HG03196 (cell line): ENCODE measurements around the gene YIPF3.
"Not testable (repeated sequence)": the region's sequence is repeated elsewhere in the genome, so short reads cannot be mapped to it uniquely, and the experiment has no call there.

Experiments used
- ATAC-seq: cut with Tn5 transposase; IDR thresholded peaks from one replicate; pipeline ENCODE4 v1.9.1; 2021; ENCODE audit not compliant: unreplicated experiment

The YIPF3 gene

GRCh38 chr6:43509984-43510826, 6.5 kb downstream of the YIPF3 start, which contains the start of gene LRRC73:
Gene LRRC73 (minus strand): TSS chr6:43510346. CDS start chr6:43509785, 561 bp downstream.
- ATAC-seq: no peak

DNA sequence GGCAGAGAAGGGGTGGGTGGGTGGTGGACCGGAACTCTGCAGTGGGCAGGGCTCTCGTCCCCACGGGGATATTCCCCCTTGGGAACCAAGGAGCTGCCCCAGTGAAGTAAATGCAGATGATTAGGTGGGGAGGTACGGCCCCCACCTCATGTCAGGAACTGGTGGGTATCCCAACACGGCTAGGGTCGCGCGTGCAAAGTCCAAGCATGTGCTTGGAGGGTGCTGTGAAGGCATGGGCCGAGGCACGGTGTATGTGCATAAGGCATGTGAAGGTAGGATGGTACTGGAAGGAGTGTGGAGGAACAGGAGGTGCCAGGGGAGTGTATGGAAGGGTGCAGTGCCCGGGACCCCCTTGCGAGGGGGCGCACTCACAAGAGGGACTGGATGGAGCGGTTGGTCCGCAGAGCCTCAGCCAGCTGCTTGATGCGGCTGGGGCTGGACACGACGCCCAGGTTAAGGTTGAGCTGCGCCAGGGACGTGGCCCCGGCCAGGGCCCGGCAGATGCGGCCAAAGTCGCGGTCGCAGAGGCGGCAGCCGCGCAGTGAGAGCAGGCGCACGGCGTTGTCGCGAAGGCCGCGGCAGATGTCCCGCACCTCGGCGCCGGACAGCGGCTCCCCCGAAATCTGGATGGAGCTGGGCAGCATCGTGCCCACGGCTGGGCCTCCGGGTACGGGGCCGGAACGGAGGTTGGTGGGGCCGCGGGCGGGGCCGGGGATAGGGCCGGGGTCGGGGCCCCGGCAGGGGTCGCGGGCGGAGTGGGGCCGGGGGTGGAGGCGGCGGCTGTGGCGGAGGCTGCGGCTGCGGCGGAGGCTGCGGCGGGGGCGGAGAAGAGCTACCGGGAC, 7.4 kb downstream of the YIPF3 start:
- ATAC-seq: no peak

DNA sequence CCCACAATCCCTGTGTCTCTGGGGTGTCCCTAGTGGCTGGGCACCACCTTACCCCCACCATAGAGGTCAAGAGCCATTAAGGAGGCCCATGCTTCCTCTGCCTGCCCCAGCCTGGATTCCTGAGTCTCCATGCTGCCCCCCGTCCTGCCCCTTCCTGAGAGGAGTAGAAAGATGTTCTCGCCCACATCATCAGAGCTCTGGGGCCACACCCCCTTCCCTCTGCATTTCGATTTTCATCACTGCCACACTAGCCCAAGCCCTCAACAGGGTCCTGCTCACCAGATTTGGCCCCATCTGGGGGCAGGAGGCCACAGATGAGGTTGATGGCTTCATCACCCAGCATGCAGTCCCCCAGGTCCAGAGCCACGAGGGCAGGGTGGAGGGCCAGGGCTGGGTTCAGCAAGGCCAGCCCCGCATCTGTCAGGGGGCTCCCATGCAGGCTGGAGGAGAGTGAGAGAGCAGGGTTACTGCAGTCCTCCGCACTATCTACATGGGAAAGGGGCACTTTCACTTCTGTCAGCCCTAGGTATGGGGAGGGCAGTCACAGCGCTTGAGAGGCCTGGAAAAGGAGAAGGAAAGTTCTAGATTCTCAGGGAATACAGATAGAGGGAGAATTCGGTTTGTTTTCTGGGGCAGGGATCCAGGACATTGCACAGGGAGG, 8.1 kb downstream of the YIPF3 start:
- ATAC-seq: no peak

DNA sequence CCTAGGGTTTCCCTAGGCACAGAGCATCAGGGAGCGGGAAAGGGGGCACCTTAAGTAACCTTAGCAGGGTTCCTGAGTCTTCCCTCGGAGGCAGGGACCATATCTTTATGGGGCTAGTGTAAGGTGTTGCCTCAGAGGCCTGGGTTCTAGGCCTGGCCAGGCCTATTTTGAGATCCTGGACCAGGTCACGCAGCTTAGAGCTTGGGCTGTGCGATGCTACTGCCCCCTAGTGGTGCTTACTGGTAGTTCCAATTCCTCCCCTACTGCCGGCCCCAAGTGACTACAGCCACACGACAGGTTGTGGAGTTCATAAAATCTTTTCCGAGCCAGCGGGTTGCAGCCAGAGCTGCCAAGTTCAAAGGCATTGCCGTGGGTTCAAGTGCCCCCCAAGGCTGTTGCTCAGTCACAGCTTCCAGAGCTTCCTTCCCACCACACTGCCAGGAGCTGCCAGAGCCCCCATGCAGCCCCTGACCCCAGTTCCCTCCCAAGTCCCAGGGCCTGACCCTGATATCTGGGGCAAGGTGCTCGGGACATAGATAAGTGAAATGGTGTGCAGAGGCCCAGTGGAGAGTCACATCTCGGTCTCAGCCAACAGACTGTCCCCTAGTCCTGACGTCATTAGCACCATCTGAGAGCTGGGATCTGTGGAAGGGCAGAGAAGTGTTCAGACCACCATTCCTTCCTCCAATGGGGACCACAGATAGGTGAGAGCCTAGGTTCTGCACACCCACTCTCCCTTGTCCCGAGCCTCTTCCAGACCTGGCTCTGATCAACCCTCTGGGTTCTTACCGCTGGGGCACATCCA, 9.9 kb downstream of the YIPF3 start:
- ATAC-seq: no peak

GRCh38 chr6:43506171-43506570, 10.6 kb downstream of the YIPF3 start:
- ATAC-seq: no peak

DNA sequence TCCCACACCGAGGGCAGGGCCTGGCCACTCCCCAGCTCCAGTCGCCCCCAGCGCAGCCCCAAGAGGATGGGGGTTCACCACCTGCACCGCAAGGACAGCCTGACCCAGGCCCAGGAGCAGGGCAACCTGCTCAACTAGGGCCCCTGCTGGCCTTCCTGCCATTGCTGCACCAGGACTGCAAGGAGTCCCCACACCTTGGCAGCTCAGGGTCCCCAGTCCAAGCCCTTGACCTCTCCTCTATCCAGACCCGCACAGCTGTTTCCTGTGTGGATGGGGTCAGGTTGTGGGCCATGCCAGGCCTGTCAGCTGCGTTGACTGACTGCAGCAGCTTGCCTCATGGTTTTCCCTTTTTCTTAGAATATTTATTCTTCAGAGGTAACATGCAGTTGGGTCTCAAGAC, 11.0 kb downstream of the YIPF3 start:
- ATAC-seq: no peak

DNA sequence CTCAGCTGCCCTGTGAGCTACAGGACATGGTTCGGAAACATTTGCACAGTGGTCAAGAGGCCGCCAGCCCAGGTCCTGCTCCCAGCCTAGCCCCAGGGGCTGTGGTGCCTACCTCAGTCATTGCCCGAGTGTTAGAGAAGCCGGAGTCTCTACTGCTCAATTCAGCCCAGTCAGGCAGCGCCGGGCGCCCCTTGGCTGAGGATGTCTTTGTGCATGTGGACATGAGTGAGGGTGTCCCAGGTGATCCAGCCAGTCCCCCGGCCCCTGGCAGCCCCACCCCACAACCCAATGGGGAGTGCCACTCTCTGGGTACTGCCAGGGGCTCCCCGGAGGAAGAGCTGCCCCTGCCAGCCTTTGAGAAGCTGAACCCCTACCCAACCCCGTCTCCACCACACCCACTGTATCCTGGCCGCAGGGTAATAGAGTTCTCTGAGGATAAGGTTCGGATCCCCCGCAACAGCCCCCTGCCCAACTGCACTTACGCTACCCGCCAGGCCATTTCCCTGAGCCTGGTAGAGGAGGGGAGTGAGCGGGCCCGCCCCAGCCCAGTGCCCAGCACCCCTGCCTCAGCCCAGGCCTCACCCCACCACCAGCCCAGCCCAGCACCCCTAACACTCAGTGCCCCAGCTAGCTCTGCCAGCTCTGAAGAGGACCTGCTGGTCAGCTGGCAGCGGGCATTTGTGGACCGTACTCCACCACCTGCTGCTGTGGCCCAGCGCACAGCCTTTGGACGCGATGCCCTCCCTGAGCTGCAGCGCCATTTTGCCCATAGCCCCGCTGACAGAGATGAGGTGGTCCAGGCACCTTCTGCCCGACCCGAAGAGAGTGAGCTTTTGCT, 11.8 kb downstream of the YIPF3 start:
- ATAC-seq: no peak

GRCh38 chr6:43503443-43503842, 13.3 kb downstream of the YIPF3 start:
- no peak for ATAC-seq

GRCh38 chr6:43502666-43503065, 14.1 kb downstream of the YIPF3 start:
- ATAC-seq: no peak

DNA sequence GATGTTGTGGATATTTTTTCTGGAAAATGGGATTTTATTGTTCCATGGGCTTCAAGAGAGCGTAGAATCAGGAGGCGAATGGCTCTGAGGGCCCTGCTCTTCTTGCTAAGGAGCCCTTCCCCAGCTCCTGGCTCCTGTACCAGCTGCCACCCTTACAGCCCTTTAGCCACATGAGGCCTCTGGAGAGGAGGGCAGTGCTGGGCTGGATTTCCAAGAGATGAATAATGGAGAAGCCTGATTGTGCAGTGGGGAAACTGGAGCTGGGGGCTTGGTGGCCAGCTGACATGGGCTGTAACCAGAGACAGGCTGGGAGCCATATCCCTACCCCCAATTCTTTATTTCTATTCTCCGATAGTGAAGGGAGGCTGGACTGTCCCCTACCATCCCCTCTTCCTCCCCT, 15.8 kb downstream of the YIPF3 start:
- no peak for ATAC-seq

- ATAC-seq: no peak
These were observed 17.5 kb downstream of the YIPF3 start for GRCh38 chr6:43499028-43499815.

- not testable (repeated sequence) for ATAC-seq
These were observed 18.4 kb downstream of the YIPF3 start for GRCh38 chr6:43498291-43498690.

- no peak for ATAC-seq
These were observed 19.0 kb downstream of the YIPF3 start for GRCh38 chr6:43497689-43498088.

DNA sequence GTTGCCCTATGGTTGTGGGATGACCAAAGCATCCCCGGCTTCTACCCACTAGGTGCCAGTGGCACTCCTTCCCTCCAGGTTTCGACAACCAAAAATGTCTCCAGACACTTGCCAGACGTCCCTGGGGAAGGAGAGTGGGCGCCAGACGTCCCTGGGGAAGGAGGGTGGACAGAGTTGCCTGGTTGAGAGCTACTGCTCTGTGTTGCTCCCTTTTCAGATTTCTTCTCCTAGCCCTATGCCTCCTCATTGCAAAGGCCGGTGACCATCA, 19.7 kb downstream of the YIPF3 start:
- ATAC-seq: no peak

- ATAC-seq: no peak
These were observed 20.2 kb downstream of the YIPF3 start for GRCh38 chr6:43496370-43497128.

DNA sequence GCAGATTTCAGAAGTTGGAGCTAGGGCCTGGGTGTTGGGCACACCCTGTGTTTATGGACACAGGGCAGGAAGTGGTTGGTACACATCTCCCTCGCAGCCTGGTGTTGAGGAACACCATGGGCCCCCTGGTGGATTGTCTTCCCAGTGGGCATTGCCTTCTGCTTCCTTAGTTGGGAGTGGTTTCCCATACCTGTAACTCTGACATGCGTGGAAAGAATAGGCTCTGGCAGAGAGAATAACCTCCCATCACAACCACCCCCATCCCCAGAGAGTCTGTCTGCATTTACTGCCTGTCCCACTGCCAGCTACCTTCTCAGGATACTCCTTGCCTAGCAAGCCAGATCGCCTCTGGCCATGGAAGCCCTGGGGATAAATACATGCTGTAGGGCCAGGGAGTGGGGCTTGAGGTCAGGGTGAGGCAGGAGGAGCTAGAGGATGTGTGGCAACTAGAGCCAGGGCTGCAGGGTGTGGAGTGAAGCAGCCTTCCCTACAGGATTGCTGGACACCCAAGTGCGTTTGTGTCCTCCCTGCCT, 21.3 kb downstream of the YIPF3 start:
- ATAC-seq: no peak

- ATAC-seq: no peak
These were observed 22.0 kb downstream of the YIPF3 start for GRCh38 chr6:43494766-43495165.

DNA sequence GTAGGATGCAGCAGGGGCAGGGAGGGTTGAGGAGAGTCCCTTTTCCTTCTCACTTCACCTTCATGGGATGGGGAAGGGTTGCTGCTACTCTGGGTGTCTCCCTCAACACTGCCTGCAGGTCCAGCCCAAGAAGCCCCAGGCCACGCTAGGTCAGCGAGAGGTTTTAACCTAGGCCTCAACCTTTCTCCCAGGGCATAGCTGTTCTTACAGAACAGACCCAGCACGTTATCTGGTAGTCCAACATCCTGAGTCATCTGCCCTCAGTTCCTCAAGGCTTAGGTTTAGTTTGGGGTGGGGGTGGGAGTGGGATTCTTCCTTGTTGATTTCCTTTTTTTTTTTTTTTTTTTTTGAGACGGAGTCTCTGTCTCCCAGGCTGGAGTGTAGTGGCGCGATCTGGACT, 22.4 kb downstream of the YIPF3 start:
- ATAC-seq: no peak
